Measurements from ENCODE around the gene AKIP1. TPM values are rescaled to one million over a fixed set of nuclear protein-coding genes. Genes with fewer than 3 reads are reported as not detected.

The AKIP1 gene
- total RNA-seq, 1 experiment from 2014 or later = 26.0 TPM

DNA sequence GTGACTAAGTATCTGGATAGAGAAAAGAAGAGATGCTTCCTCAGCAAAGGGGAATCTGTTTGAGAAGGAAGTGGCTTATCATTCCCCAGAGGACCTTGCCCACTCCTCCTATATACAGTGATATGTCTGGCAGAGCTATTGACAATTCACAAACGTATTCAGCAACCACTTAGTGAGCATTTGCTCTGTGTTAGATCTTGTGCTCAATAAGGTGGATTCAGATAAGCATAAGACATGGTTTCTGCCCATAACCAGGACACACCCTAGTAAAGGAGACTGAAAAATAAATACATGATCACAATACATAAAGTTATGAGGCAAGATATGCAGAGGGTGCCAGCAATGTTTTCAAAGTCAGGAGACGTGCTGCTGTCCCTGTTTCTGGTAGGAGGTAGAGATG is 51.9 kb downstream of the AKIP1 start:
- H3K27ac Mint-ChIP-seq = no peak overlapping the region
- no peaks in the 10 kb centered on the region for H3K27me3 Mint-ChIP-seq (ENCODE audit: low read depth)
- no peaks in the 10 kb centered on the region for H3K36me3 Mint-ChIP-seq
- POLR2A ChIA-PET = interaction anchor here (1.1 to 1.2 kb wide), 2 partner anchors 41 to 274 kb away, joined by 3 to 4 read pairs; partner anchors contain the start of gene NRIP3
- H3K4me1 Mint-ChIP-seq = peaks cover 26% of the 10 kb centered on the region
- ATAC-seq (no peak), DNase-seq (ENCODE audit: low spot score) (no peak)
- no peaks in the 10 kb centered on the region for H3K9me3 Mint-ChIP-seq
- peak overlapping the region; percentile 94 for H3K4me3 Mint-ChIP-seq
- TF ChIP-seq, protein P1, sequence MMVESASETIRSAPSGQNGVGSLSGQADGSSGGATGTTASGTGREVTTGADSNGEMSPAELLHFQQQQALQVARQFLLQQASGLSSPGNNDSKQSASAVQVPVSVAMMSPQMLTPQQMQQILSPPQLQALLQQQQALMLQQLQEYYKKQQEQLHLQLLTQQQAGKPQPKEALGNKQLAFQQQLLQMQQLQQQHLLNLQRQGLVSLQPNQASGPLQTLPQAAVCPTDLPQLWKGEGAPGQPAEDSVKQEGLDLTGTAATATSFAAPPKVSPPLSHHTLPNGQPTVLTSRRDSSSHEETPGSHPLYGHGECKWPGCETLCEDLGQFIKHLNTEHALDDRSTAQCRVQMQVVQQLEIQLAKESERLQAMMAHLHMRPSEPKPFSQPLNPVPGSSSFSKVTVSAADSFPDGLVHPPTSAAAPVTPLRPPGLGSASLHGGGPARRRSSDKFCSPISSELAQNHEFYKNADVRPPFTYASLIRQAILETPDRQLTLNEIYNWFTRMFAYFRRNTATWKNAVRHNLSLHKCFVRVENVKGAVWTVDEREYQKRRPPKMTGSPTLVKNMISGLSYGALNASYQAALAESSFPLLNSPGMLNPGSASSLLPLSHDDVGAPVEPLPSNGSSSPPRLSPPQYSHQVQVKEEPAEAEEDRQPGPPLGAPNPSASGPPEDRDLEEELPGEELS (CRISPR knock-in tag; IDR thresholded peaks at IDR 0.05) = no peak
- TF ChIP-seq FOXP1 (CRISPR knock-in tag; IDR thresholded peaks at IDR 0.05; ENCODE audit: borderline replicate concordance) = no peak
- TF ChIP-seq ETV6 (CRISPR knock-in tag; IDR thresholded peaks at IDR 0.05) = no peak
- no peak for TF ChIP-seq TEAD1 (CRISPR knock-in tag; IDR thresholded peaks at IDR 0.05)
- TF ChIP-seq SMAD4 (CRISPR knock-in tag; IDR thresholded peaks at IDR 0.05) = no peak
- TF ChIP-seq, protein P2, sequence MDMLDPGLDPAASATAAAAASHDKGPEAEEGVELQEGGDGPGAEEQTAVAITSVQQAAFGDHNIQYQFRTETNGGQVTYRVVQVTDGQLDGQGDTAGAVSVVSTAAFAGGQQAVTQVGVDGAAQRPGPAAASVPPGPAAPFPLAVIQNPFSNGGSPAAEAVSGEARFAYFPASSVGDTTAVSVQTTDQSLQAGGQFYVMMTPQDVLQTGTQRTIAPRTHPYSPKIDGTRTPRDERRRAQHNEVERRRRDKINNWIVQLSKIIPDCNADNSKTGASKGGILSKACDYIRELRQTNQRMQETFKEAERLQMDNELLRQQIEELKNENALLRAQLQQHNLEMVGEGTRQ (CRISPR knock-in tag; IDR thresholded peaks at IDR 0.05) = no peak
- no peak for TF ChIP-seq ESRRA (CRISPR knock-in tag; IDR thresholded peaks at IDR 0.05; ENCODE audit: borderline replicate concordance)
- no peak for TF ChIP-seq JAZF1 (CRISPR knock-in tag; IDR thresholded peaks at IDR 0.05)
- TF ChIP-seq, protein P3, sequence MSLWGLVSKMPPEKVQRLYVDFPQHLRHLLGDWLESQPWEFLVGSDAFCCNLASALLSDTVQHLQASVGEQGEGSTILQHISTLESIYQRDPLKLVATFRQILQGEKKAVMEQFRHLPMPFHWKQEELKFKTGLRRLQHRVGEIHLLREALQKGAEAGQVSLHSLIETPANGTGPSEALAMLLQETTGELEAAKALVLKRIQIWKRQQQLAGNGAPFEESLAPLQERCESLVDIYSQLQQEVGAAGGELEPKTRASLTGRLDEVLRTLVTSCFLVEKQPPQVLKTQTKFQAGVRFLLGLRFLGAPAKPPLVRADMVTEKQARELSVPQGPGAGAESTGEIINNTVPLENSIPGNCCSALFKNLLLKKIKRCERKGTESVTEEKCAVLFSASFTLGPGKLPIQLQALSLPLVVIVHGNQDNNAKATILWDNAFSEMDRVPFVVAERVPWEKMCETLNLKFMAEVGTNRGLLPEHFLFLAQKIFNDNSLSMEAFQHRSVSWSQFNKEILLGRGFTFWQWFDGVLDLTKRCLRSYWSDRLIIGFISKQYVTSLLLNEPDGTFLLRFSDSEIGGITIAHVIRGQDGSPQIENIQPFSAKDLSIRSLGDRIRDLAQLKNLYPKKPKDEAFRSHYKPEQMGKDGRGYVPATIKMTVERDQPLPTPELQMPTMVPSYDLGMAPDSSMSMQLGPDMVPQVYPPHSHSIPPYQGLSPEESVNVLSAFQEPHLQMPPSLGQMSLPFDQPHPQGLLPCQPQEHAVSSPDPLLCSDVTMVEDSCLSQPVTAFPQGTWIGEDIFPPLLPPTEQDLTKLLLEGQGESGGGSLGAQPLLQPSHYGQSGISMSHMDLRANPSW (CRISPR knock-in tag; conservative IDR thresholded peaks at IDR 0.05; ENCODE audit: low read depth) = no peak
- TF ChIP-seq, protein P4, sequence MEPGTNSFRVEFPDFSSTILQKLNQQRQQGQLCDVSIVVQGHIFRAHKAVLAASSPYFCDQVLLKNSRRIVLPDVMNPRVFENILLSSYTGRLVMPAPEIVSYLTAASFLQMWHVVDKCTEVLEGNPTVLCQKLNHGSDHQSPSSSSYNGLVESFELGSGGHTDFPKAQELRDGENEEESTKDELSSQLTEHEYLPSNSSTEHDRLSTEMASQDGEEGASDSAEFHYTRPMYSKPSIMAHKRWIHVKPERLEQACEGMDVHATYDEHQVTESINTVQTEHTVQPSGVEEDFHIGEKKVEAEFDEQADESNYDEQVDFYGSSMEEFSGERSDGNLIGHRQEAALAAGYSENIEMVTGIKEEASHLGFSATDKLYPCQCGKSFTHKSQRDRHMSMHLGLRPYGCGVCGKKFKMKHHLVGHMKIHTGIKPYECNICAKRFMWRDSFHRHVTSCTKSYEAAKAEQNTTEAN (CRISPR knock-in tag; IDR thresholded peaks at IDR 0.05) = no peak
- no peak for TF ChIP-seq ELF4 (CRISPR knock-in tag; IDR thresholded peaks at IDR 0.05; ENCODE audit: low read depth)
- TF ChIP-seq, protein P5, sequence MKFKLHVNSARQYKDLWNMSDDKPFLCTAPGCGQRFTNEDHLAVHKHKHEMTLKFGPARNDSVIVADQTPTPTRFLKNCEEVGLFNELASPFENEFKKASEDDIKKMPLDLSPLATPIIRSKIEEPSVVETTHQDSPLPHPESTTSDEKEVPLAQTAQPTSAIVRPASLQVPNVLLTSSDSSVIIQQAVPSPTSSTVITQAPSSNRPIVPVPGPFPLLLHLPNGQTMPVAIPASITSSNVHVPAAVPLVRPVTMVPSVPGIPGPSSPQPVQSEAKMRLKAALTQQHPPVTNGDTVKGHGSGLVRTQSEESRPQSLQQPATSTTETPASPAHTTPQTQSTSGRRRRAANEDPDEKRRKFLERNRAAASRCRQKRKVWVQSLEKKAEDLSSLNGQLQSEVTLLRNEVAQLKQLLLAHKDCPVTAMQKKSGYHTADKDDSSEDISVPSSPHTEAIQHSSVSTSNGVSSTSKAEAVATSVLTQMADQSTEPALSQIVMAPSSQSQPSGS (CRISPR knock-in tag; IDR thresholded peaks at IDR 0.05; ENCODE audit: borderline replicate concordance, low read depth) = no peak
- TF ChIP-seq, protein P6, sequence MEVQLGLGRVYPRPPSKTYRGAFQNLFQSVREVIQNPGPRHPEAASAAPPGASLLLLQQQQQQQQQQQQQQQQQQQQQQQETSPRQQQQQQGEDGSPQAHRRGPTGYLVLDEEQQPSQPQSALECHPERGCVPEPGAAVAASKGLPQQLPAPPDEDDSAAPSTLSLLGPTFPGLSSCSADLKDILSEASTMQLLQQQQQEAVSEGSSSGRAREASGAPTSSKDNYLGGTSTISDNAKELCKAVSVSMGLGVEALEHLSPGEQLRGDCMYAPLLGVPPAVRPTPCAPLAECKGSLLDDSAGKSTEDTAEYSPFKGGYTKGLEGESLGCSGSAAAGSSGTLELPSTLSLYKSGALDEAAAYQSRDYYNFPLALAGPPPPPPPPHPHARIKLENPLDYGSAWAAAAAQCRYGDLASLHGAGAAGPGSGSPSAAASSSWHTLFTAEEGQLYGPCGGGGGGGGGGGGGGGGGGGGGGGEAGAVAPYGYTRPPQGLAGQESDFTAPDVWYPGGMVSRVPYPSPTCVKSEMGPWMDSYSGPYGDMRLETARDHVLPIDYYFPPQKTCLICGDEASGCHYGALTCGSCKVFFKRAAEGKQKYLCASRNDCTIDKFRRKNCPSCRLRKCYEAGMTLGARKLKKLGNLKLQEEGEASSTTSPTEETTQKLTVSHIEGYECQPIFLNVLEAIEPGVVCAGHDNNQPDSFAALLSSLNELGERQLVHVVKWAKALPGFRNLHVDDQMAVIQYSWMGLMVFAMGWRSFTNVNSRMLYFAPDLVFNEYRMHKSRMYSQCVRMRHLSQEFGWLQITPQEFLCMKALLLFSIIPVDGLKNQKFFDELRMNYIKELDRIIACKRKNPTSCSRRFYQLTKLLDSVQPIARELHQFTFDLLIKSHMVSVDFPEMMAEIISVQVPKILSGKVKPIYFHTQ (CRISPR knock-in tag; IDR thresholded peaks at IDR 0.05) = no peak
- CTCF ChIA-PET = interaction anchor here (2.5 kb wide), 1 partner anchor 29 kb away, joined by 17 read pairs; no protein-coding TSS in a partner anchor
